ENCODE results near the gene LPO. TPM values are rescaled to one million over a fixed set of nuclear protein-coding genes. Genes with fewer than 3 reads are reported as not detected.

LPO gene
- total RNA-seq, 2 donors from 2014 or later, result not detected

DNA sequence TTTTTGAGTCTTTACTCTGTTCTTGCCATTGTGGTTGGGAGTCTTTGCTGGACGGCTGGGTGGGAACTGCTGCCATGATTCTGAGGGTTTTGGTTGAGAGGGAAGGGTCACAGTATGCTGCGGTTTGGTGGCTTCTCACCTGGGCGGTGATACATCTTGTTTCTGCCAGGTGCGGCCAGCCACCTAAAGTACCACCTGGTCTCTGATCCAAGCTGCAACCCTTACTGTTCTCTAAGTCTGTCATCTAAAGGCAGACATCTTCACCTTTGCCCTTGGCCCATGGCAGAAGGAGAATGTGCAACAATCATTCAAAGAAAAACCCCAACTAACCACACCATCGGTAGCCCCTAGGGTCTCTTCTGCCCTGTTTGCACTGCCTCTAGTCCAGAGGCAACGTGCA lies 62.0 kb downstream of the LPO start:
- 75 to 76% methylated on average over 6 of the region's 6 CpGs for WGBS, 2 donors
- no peak overlapping the region for H3K27ac ChIP-seq
- DNase-seq (no peak), ATAC-seq (no peak)
- H3K27me3 ChIP-seq, result no peaks in the 10 kb centered on the region
- TF ChIP-seq POLR2A (IDR thresholded peaks at IDR 0.05) (no peak), CTCF (IDR thresholded peaks at IDR 0.05) (no peak)
- no peaks in the 10 kb centered on the region for H3K9me3 ChIP-seq
- no peaks in the 10 kb centered on the region for H3K4me1 ChIP-seq
- intact Hi-C loops (cut with DNase I), result no loop called here
- H3K36me3 ChIP-seq (replicated peaks in 1 of 2; ENCODE audit: insufficient read depth in 1 of 2, low read depth in 2 of 2), result no peaks in the 10 kb centered on the region
- H3K4me3 ChIP-seq, result no peak overlapping the region

DNA sequence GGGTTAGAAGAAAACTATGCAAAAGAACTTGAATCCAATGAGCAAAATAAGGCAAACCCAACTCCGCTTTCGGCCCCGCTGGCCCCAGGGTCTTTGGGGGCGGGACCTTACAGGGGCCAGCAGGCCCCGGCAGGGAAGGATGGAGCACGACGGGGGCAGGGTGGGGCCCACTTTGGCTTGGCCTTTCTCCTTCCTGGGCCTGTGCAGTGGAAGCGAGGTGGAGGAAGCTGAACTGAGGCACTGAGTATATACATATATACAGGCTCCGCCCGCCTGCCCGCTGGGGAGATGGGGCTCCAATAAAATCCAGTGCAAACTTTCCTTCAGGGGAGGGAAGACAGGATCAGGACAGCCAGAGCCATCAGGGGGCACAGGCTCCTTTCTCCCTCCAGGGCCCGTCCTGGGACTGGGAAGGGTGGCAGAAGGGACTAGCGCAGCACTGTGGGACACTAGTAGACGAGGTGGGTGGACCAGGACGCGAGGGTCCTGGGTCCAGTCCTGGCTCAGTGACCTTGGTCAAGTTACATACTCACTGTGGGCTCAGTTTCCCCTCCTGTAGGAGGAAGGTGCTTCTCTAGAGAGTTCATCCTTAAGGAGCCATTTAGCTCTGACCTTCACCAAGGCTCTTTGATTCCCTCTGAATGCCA lies 63.2 kb downstream of the LPO start:
- Histone ChIP-seq H3K27me3 (no peaks in the 10 kb centered on the region), H3K27ac (no peak overlapping the region), H3K4me1 (no peaks in the 10 kb centered on the region), H3K9me3 (no peaks in the 10 kb centered on the region), H3K4me3 (no peak overlapping the region), H3K36me3 (replicated peaks in 1 of 2; ENCODE audit: insufficient read depth in 1 of 2, low read depth in 2 of 2) (no peaks in the 10 kb centered on the region)
- TF ChIP-seq CTCF (IDR thresholded peaks at IDR 0.05) (no peak), POLR2A (IDR thresholded peaks at IDR 0.05) (no peak)
- intact Hi-C loops (cut with DNase I), result no loop called here
- DNase-seq, result no peak
- 80 to 86% methylated on average over 15 to 16 of the region's 16 CpGs for WGBS, 2 donors
- no peak for ATAC-seq

DNA sequence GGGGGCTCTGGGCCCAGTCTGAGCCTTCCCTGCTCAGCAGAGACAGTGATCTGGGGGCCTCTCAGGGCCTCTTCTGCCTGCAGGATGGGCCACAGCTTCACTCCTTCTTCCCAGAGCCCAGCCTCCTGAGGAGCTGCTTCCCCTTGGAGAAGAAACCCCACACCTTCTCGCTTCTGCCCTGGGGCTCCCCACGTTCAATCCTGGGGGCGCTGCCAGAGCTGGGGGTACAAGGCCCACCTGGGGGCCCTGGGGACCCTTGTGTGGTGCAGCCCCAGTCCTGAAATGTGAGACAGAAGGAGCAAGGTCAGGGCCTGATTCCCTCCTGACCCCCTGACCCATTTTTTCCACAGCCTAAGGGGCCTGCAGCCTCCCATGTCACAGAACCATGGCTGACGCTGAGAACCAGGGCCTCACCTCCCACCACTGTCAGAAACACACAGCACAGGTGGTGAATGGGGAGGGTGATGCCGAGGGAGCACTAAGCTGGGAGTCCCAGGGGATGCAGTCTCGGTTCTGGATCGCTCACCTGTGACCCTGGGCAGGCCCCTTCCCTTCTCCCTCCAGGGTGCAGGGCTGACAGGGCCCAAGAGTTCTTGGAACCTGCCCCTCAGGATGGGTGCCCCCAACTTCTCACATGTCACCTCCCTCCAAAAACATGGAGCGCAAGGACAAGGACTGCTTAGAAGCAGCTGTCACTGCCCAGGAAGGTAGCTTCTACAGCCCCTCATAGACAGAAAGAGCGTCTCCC lies 64.0 kb downstream of the LPO start:
- no peak overlapping the region for H3K27ac ChIP-seq
- ATAC-seq (no peak), DNase-seq (no peak)
- H3K4me3 ChIP-seq, result no peak overlapping the region
- TF ChIP-seq CTCF (IDR thresholded peaks at IDR 0.05), result no peak
- TF ChIP-seq POLR2A (IDR thresholded peaks at IDR 0.05), result no peak
- WGBS, 2 donors, result 82 to 90% methylated on average over 5 to 9 of the region's 9 CpGs
- H3K36me3 ChIP-seq (replicated peaks in 1 of 2; ENCODE audit: insufficient read depth in 1 of 2, low read depth in 2 of 2), result no peaks in the 10 kb centered on the region
- H3K9me3 ChIP-seq, result no peaks in the 10 kb centered on the region
- intact Hi-C loops (cut with DNase I), result no loop called here
- no peaks in the 10 kb centered on the region for H3K27me3 ChIP-seq
- no peaks in the 10 kb centered on the region for H3K4me1 ChIP-seq

GRCh38 chr17:58302919-58303585 lies 64.7 kb downstream of the LPO start:
- H3K27ac ChIP-seq, result no peak overlapping the region
- H3K4me3 ChIP-seq, result no peak overlapping the region
- WGBS, 2 donors, result 77 to 88% methylated on average over 7 to 9 of the region's 9 CpGs
- DNase-seq, result no peak
- H3K27me3 ChIP-seq, result no peaks in the 10 kb centered on the region
- intact Hi-C loops (cut with DNase I), result no loop called here
- TF ChIP-seq POLR2A (IDR thresholded peaks at IDR 0.05), result no peak
- TF ChIP-seq CTCF (IDR thresholded peaks at IDR 0.05), result no peak
- no peak for ATAC-seq
- no peaks in the 10 kb centered on the region for H3K4me1 ChIP-seq
- H3K9me3 ChIP-seq, result no peaks in the 10 kb centered on the region
- no peaks in the 10 kb centered on the region for H3K36me3 ChIP-seq (replicated peaks in 1 of 2; ENCODE audit: insufficient read depth in 1 of 2, low read depth in 2 of 2)

Data from body of pancreas (tissue), 4 donors.